Measurements from ENCODE around the gene KRT14.
"Not testable (repeated sequence)": the region's sequence is repeated elsewhere in the genome, so short reads cannot be mapped to it uniquely, and the experiment has no call there.

KRT14 gene

GRCh38 chr17:41610965-41611640 is 24.4 kb upstream of the KRT14 start:
- no peak overlapping the region for H3K4me3 Mint-ChIP-seq
- H3K36me3 Mint-ChIP-seq (ENCODE audit: low read depth) = peaks cover 10% of the 10 kb centered on the region
- H3K27ac Mint-ChIP-seq = no peak overlapping the region
- H3K27me3 Mint-ChIP-seq (ENCODE audit: low read depth, poor library complexity) = peaks cover 30% of the 10 kb centered on the region
- peaks cover 21% of the 10 kb centered on the region for H3K9me3 Mint-ChIP-seq
- no peak for TF ChIP-seq CTCF (IDR thresholded peaks at IDR 0.05)
- DNase-seq = no peak
- peaks cover 17% of the 10 kb centered on the region for H3K4me1 Mint-ChIP-seq

GRCh38 chr17:41610061-41610517 is 23.4 kb upstream of the KRT14 start:
- not testable (repeated sequence) for H3K36me3 Mint-ChIP-seq (ENCODE audit: low read depth); H3K27ac Mint-ChIP-seq; H3K4me3 Mint-ChIP-seq
- peaks cover 35% of the 10 kb centered on the region for H3K27me3 Mint-ChIP-seq (ENCODE audit: low read depth, poor library complexity)
- TF ChIP-seq CTCF (IDR thresholded peaks at IDR 0.05) = peak; percentile 53
- H3K9me3 Mint-ChIP-seq = peaks cover 28% of the 10 kb centered on the region
- peaks cover 12% of the 10 kb centered on the region for H3K4me1 Mint-ChIP-seq
- peak; percentile 61 for DNase-seq

GRCh38 chr17:41606930-41607329 is 20.2 kb upstream of the KRT14 start:
- Mint-ChIP-seq H3K27me3 (ENCODE audit: low read depth, poor library complexity) (peaks cover 42% of the 10 kb centered on the region), H3K4me1 (peaks cover 10% of the 10 kb centered on the region), H3K9me3 (peaks cover 33% of the 10 kb centered on the region)
- not testable (repeated sequence) for H3K4me3 Mint-ChIP-seq; DNase-seq; H3K27ac Mint-ChIP-seq; H3K36me3 Mint-ChIP-seq (ENCODE audit: low read depth)

- Mint-ChIP-seq H3K27me3 (ENCODE audit: low read depth, poor library complexity) (peaks cover 27% of the 10 kb centered on the region), H3K4me1 (peaks cover 4% of the 10 kb centered on the region), H3K27ac (no peak overlapping the region), H3K36me3 (ENCODE audit: low read depth) (peaks cover 10% of the 10 kb centered on the region), H3K9me3 (peaks cover 26% of the 10 kb centered on the region), H3K4me3 (no peak overlapping the region)
- no peak for TF ChIP-seq CTCF (IDR thresholded peaks at IDR 0.05)
- DNase-seq = no peak
Observed at GRCh38 chr17:41602524-41602923, 15.8 kb upstream of the KRT14 start.

- Mint-ChIP-seq H3K36me3 (ENCODE audit: low read depth) (no peaks in the 10 kb centered on the region), H3K27me3 (ENCODE audit: low read depth, poor library complexity) (peaks cover 22% of the 10 kb centered on the region), H3K4me3 (no peak overlapping the region), H3K4me1 (peaks cover 9% of the 10 kb centered on the region), H3K27ac (no peak overlapping the region), H3K9me3 (peaks cover 6% of the 10 kb centered on the region)
- DNase-seq = no peak
- TF ChIP-seq CTCF (IDR thresholded peaks at IDR 0.05) = no peak
Observed at GRCh38 chr17:41600318-41600717, 13.6 kb upstream of the KRT14 start.

- TF ChIP-seq CTCF (IDR thresholded peaks at IDR 0.05) = no peak
- no peak overlapping the region for H3K4me3 Mint-ChIP-seq
- peaks cover 9% of the 10 kb centered on the region for H3K4me1 Mint-ChIP-seq
- peaks cover under 1% of the 10 kb centered on the region for H3K9me3 Mint-ChIP-seq
- peaks cover 21% of the 10 kb centered on the region for H3K27me3 Mint-ChIP-seq (ENCODE audit: low read depth, poor library complexity)
- peak overlapping the region; percentile 35 for H3K27ac Mint-ChIP-seq
- H3K36me3 Mint-ChIP-seq (ENCODE audit: low read depth) = no peaks in the 10 kb centered on the region
- no peak for DNase-seq
Observed at GRCh38 chr17:41599680-41600079, 13.0 kb upstream of the KRT14 start.
